G401 (cell line): ENCODE data around the gene SPDYE1. TPM values are rescaled to one million over a fixed set of nuclear protein-coding genes. Genes with fewer than 3 reads are reported as not detected.
A peak's percentile ranks its signal among the peaks of the same experiment; 100 is the strongest.
"Not testable (repeated sequence)": the region's sequence is repeated elsewhere in the genome, so short reads cannot be mapped to it uniquely, and the experiment has no call there.

Experiments used
- DNase-seq: peaks from one replicate; pipeline ENCODE4 v3.0.0-alpha.2; 2015; ENCODE audit warnings: low spot score
- in situ Hi-C: cut with HindIII; loops from 2 replicates; pipeline ENCODE4 v1.10.0; 2016; ENCODE audit warnings: low sequenced_read_pairs, mixed read lengths
- total RNA-seq: library from RNA; depleted of rRNA; stranded (reverse); fragments of >200 nt; shearing (Covaris generic); gene quantifications from 2 replicates; pipeline ENCODE4 v1.2.3, GENCODE V29; 2014

SPDYE1 gene
- total RNA-seq, 1 experiment from 2014 or later, result not detected

DNA sequence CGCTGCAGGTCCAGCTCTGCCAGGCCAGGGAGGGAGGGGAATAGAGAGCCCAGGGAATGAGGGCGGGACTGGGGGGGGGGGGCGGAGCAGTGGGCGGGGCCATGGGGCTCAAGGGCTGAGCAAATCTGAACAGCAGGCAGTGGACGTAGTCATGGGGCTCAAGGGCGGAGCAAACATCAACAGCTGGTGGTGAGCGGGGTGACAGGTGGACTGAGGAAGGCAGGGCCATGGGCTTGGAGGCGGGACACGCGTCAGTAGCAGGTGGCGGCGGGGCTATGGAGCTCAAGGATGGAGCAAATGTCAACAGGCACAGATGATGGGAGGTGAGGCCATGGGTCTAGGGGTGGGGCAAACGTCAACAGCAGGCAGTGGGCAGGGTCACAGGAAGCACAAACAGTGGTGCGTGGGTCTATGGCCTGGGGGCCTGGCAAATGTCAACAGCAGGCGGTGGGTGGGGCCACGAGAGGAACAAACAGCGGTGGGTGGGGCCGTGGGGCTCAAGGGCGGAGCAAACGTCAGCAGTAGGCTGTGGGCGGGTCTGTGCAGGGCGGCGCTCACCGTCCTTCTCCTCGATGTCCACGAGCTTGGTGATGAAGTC, 41.4 kb downstream of the SPDYE1 start:
- DNase-seq, result peak; percentile 89
- in situ Hi-C loops, result not testable (repeated sequence)

- DNase-seq, in situ Hi-C loops: not testable (repeated sequence)
These were observed 42.2 kb downstream of the SPDYE1 start for GRCh38 chr7:44039800-44040492.

DNA sequence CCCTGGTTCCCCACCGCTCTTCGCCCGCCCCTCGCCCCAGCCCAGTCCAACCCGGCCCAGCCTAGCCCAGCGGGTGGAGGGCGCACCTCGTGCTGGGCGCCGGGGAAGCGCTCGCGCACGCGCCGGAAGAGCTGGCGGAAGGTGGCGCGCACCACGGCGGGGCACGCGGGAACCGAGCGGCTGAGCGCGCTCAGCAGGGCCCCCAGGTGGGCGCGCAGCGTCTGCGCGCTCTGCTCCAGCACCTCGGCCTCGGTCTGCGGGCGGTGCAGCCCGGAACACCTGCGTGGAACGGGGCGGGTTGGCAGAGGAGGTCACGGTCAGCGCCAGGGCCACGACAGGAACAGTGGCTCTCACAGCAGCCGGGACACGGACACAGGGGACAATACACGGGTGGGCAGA, 42.8 kb downstream of the SPDYE1 start:
- DNase-seq, in situ Hi-C loops: not testable (repeated sequence)

DNA sequence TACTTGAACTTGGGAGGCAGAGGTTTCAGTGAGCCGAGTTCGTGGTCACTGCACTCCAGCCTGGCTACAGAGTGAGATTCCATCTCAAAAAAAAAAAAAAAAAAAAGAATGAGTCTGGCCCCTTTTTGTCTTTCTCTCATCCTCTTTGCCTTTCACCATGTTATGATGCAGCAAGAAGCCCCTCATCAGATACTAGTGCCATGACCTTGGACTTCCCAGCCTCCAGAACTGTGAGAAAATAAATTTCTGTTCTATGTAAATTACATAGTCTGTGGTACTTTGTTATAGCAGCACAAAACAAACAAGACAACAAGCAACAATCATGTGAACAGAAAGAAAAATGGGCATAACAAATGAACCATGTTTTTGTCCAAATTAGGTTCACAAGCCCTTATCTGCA, 44.5 kb downstream of the SPDYE1 start:
- in situ Hi-C loops, result no loop called here
- no peak for DNase-seq

GRCh38 chr7:44043902-44044301, 46.2 kb downstream of the SPDYE1 start:
- in situ Hi-C loops, result no loop called here
- no peak for DNase-seq

GRCh38 chr7:44044315-44045225, 46.9 kb downstream of the SPDYE1 start, which contains the start of gene DBNL:
DBNL (plus strand) TSS chr7:44044702; CDS start chr7:44044738, 36 bp downstream.
- peak; percentile 93 for DNase-seq

DNA sequence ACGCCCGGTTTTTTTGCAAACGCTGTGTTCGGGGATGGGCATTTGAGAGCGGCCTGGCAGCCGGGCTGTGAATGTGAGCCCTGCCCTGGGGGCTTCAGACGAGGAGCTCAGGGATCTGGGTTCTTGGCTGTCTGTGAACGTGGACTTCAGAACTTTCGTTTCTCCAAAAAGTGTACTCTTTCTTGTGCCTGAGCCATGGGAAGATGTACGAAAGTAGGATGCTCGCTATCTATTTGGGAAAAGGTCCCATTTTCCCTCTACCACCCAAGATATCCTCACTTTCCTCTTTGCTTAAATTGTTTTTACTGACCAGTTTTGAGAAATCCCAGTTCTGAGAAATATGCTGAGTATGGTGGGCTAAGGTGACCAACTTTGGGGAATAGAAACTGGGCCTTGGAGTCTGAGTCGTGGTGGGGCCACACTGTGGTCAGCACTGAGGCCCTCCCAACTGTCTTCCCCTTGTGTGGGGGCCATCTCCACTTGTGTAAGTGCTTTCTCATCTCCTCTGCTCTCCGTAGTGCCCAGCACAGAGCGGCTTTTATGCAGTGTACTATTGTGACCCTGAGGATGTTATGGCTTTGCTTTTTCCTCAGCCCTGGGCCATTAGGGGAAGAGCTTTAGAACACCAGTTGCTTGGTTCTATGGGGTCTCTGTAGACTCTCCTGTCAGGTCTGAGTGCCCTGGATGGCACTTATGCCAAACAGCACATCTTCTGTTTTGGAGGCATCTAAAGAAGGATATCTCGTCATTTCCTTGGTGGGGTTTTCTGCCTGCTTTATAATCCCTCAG, 47.7 kb downstream of the SPDYE1 start:
- in situ Hi-C loops, result no loop called here
- DNase-seq, result no peak

More at GRCh38 chr7:44044315-44045225, 46.9 kb downstream of the SPDYE1 start, which contains the start of gene DBNL:
- in situ Hi-C loops, result no loop called here

DNA sequence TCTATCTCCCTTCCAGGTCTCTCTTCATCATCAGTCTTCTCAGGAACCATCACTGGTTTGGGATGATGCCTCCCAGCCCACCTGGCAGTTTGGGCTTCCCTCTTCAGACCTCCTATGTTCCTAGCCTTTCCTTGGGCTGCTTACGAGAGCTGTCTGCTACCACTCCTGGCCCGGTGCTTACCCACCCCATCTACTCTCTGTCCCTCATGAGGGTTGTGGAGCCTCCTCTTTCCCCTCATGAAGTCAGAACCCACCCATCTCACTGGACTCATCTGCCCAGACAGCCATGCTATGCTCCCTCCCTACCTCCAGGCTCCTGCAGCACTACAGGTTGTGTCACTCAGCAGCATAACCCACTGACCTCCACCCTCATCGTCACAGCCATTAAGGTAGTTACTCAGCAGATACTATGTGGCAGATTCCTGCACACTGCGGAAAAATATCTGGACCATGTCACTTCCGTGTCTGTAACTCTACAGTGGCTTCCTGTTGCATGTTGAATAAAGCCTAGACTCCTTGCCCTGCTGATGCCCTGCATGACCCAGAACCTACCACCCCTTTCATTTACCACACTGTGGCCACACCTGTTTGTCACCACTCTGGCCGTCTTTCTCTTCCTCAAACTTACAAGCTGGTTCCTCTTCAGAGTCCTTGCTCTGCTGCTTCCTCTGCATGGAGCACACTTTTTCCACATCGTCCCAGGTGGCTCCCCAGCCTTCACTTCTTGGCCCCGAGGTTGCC, 48.8 kb downstream of the SPDYE1 start:
- DNase-seq, result no peak

DNA sequence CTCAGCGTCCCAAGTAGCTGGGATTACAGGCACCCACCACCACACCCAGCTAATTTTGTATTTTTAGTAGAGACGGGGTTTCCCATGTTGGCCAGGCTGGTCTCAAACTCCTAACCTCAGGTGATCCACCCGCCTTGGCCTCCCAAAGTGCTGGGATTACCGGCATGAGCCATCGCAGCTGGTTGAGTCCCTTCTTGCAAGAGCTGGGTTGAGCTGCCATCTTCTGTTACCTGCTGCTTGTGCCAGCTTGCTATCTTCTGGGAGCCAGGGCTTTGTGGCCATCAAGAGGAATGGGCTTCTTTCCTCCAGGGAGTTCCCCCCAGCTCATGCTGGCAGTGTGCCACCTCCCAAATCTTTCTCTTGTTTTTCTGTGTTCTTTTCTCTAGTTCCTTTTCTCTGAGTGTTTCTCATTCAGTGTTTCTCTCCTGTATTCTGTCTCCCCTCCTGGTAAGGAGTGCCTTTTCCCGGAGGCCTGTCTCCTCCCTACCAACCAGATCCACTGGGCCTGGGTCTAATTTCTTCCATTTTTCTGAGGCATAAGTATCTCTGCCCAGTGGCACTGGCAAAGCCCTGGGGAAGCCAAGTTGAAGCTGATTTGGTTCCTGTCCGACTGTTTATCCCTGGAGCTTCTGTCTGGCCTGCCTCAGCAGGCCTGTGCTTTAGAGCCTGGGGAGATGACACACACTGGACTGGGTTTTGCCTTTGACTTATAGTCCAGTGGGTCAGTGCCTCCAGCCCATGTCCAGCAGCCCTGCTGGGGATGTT, 50.5 kb downstream of the SPDYE1 start:
- in situ Hi-C loops, result no loop called here
- DNase-seq, result no peak

More for the DNA sequence above, 48.8 kb downstream of the SPDYE1 start:
- in situ Hi-C loops, result no loop called here

GRCh38 chr7:44050121-44050914, 52.6 kb downstream of the SPDYE1 start:
- DNase-seq, result no peak
- in situ Hi-C loops, result no loop called here

DNA sequence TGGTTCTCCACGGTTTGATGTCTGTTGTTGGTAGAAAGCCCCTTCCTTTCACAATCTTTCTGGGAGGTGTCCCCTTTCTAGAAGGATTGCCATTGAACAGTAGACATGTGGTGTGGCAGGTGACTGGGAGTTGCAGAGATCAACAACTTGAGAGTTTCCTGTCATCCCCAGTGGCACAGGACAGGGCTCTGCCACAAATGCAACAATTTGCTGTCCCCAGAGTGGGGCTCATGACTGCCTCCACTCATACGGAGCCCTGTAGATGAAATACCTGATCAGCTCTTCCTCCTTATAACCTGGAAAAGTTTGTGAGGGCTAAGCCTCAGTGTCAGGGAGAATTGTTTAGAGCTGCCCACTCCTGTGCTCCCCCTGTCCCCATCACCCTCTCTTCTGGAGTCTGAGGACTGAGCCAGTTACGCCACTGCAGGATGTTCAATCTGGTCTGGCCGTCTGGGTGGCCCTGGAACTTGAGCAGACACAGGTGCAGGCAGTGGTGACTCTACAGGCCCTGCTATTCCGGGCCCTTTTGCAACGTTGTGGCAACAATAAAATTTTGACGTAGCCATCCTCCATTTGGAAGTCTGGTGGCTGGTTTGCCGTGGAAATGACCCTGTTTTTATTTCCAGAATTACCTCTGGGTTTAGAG, 53.3 kb downstream of the SPDYE1 start:
- in situ Hi-C loops, result no loop called here
- no peak for DNase-seq

- DNase-seq, result no peak
- in situ Hi-C loops, result no loop called here
These were observed 54.0 kb downstream of the SPDYE1 start for GRCh38 chr7:44051611-44052220.

DNA sequence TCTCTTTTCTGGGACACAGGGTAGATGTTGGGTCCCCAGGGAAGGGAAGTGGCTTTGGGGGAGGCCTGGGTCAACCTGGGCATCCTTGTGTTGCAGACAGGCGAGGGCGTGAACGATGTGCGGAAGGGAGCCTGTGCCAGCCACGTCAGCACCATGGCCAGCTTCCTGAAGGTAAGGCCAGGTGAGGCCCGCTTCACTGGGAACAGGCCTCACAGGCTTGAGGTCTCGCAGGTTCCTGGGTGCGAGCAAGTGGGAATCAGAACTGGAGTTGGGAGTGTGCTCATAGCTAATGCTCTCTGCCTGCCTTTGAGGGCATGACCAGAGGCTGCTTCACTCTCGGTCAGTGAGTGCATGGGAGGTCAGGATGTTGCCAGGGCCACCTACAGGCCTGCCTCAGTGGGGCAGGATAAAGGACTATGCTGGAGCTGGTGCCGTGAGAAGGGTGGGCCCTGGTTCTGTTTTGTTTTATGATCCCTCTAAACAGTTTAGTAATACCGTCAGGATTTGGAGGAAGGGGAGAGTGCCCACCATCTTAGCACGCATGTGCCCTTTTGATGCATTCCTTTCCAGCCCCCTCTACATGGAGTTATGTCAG, 55.2 kb downstream of the SPDYE1 start:
- in situ Hi-C loops, result no loop called here
- no peak for DNase-seq

DNA sequence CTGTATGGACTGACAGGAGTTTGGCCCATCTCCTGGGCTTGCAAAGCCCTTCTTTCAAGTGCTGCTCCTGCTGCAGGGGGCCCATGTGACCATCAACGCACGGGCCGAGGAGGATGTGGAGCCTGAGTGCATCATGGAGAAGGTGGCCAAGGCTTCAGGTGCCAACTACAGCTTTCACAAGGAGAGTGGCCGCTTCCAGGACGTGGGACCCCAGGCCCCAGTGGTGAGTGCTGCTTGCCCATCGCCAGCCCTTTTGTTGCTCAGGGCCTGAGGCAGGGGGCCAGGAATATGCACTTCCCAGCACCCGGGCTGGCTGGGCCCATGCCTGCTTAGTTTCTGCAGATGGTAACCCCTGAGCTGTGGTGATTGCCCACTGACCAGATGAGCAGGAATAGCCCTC, 59.0 kb downstream of the SPDYE1 start:
- no peak for DNase-seq
- in situ Hi-C loops, result no loop called here

DNA sequence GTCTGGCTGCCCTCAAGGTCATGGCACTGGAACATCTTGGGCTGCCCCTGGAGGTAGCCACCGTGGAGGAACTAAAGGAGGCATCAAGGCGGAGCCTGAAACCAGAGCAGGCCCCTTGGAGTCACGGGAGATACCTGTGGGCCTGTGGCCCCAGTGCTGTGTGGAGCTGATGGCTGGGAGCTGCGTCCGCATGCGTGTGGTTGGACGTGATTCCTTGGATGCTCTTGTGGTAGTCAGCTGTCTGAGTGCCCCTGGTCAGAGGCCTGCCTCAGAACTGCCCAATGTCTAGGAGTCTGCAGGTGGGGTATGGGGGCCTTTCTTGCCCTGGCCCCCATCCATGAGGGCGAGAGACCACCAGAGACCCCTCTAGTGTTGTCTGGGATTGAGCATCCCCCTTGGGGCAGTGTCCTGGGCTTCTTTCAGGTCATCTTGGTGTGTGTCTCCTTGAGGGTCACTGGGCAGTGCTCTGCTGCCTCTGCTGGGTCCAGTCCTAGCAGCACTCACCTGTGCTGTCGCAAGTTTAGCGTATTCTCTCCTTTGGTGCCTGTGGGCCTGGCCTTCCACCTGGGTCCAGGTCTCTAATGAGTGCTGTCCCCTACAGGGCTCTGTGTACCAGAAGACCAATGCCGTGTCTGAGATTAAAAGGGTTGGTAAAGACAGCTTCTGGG, 59.6 kb downstream of the SPDYE1 start:
- DNase-seq, result no peak
- in situ Hi-C loops, result no loop called here
